ENCODE data around the gene FGD4. TPM values are rescaled to one million over a fixed set of nuclear protein-coding genes. Genes with fewer than 3 reads are reported as not detected.

The FGD4 gene
- total and polyA plus RNA-seq, 3 donors from 2014 or later: 51.0 to 90.2 (median 74.9) TPM

DNA sequence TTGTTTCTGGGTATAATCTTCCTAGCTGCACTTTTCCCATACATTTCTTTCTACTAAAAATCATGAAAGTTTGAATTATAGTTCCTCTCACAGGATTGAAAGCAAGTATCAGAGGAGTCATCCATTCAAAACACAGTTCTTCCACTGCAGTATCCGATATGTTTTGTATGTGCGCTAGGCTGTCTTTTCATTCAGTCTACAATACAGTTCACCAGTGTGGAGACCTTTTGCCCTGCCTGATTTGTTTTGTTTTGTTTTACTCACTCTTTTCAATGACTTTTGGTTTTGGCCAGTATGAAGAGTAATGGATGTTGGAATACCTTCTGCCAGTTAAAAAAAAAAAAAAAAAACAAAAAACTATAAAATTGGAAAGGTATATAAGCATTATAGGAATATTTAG lies 91.4 kb downstream of the FGD4 start:
- WGBS, 2 donors: 94 to 100% methylated on average over 2 of the region's 2 CpGs
- Histone ChIP-seq H3K4me1 (peaks cover 8% of the 10 kb centered on the region), H3K36me3 (ENCODE audit: low read depth, missing control alignments) (no peaks in the 10 kb centered on the region), H3K9me3 (no peaks in the 10 kb centered on the region), H3K4me3 (no peak overlapping the region), H3K27ac (no peak overlapping the region), H3K27me3 (no peaks in the 10 kb centered on the region)
- no peak for DNase-seq
- intact Hi-C loops (cut with DNase I; ENCODE audit: low total_unique reads): no loop called here
- TF ChIP-seq, protein P1, sequence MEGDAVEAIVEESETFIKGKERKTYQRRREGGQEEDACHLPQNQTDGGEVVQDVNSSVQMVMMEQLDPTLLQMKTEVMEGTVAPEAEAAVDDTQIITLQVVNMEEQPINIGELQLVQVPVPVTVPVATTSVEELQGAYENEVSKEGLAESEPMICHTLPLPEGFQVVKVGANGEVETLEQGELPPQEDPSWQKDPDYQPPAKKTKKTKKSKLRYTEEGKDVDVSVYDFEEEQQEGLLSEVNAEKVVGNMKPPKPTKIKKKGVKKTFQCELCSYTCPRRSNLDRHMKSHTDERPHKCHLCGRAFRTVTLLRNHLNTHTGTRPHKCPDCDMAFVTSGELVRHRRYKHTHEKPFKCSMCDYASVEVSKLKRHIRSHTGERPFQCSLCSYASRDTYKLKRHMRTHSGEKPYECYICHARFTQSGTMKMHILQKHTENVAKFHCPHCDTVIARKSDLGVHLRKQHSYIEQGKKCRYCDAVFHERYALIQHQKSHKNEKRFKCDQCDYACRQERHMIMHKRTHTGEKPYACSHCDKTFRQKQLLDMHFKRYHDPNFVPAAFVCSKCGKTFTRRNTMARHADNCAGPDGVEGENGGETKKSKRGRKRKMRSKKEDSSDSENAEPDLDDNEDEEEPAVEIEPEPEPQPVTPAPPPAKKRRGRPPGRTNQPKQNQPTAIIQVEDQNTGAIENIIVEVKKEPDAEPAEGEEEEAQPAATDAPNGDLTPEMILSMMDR (IDR thresholded peaks at IDR 0.05): no peak
- no peak for TF ChIP-seq POLR2A (IDR thresholded peaks at IDR 0.05)

DNA sequence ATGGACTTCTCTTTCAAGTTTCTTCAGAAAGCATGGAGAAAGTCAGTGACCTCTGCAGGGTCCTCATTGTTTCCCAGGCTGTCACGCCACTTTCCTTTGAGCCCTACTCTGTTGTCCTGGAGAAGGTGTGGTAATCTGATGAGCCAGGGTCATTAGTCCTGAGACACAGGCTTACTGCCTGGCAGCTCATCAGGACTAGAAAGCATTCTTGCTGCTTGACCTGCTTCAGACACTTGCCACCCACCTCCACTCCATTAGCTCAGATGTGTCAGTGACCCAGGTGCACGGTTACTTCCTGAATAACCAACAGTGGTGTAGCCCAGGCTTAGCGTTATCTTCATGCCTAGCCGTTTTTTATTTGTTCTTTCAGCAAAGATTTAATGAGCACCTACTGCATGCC lies 93.9 kb downstream of the FGD4 start:
- peaks cover 8% of the 10 kb centered on the region for H3K4me1 ChIP-seq
- WGBS, 2 donors: 75 to 77% methylated on average over 4 of the region's 4 CpGs
- TF ChIP-seq, protein P1 (IDR thresholded peaks at IDR 0.05): no peak
- TF ChIP-seq POLR2A (IDR thresholded peaks at IDR 0.05): no peak
- intact Hi-C loops (cut with DNase I; ENCODE audit: low total_unique reads): no loop called here
- no peak overlapping the region for H3K27ac ChIP-seq
- H3K9me3 ChIP-seq: no peaks in the 10 kb centered on the region
- H3K4me3 ChIP-seq: no peak overlapping the region
- H3K27me3 ChIP-seq: no peaks in the 10 kb centered on the region
- DNase-seq: no peak
- H3K36me3 ChIP-seq (ENCODE audit: low read depth, missing control alignments): no peaks in the 10 kb centered on the region

DNA sequence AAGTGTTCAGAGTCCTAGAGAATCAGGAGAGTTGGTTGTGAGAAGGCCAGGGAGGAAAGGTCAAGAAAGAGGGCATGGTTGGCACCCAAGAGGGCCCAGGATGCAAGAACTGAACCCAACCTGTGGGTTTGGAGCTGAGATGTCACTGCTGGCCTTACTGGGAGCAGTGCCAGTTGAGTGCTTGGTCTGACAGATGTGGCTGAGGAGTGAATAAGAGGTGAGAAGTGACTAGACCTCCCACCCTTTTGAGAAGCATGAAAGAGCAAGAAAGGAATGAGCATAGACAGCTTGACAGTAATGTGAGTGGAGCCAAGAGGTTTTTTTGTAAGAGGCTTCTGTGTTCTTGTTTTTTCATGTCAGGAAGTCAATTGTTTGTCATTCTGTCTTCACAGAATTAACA lies 95.3 kb downstream of the FGD4 start:
- H3K4me1 ChIP-seq: no peaks in the 10 kb centered on the region
- no peaks in the 10 kb centered on the region for H3K36me3 ChIP-seq (ENCODE audit: low read depth, missing control alignments)
- no peak overlapping the region for H3K27ac ChIP-seq
- H3K4me3 ChIP-seq: no peak overlapping the region
- no peak for DNase-seq
- no peaks in the 10 kb centered on the region for H3K9me3 ChIP-seq
- no peaks in the 10 kb centered on the region for H3K27me3 ChIP-seq
- no peak for TF ChIP-seq POLR2A (IDR thresholded peaks at IDR 0.05)
- TF ChIP-seq, protein P1 (IDR thresholded peaks at IDR 0.05): no peak
- intact Hi-C loops (cut with DNase I; ENCODE audit: low total_unique reads): no loop called here

DNA sequence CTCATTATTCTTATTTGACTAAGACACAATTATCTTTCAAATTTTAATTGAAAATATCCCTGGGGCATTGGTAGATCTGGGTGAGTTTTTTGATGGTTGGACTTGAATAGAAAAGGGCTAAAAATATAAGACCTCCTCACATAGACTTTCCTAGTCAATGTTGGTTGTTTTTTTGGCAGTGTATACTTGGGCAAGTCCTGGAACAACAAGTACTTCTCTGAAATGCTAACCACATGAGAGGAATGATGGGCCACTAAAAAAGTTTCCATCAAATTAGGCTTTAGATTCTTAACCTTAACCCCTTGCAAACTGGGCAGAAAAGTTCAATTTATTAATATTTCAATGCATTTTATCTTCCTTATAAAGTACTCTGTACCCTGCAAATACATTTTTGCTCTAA lies 97.6 kb downstream of the FGD4 start:
- DNase-seq: no peak
- TF ChIP-seq, protein P1 (IDR thresholded peaks at IDR 0.05): no peak
- no peak for TF ChIP-seq POLR2A (IDR thresholded peaks at IDR 0.05)
- intact Hi-C loops (cut with DNase I; ENCODE audit: low total_unique reads): no loop called here
- Histone ChIP-seq H3K27ac (no peak overlapping the region), H3K4me1 (no peaks in the 10 kb centered on the region), H3K9me3 (no peaks in the 10 kb centered on the region), H3K4me3 (no peak overlapping the region), H3K36me3 (ENCODE audit: low read depth, missing control alignments) (no peaks in the 10 kb centered on the region), H3K27me3 (no peaks in the 10 kb centered on the region)

DNA sequence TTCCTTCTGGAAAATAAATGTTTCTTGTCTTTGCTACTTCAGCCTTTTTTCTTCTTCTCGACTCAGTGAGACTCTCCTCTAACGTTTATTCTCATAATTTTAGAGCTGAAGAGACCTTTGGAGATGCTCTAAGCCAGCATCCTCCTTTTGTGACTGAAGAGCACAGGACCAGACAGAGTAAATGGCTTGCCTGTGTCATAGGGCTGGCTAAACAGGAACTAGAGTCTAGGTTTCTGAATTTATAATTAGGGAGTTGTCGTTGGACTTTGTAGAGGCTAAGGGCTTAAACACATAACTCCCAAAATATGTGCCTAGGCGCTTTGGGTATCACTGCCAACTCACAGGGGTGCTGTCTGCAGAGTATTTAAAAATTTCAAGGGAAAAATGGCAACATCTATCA lies 98.5 kb downstream of the FGD4 start:
- H3K4me3 ChIP-seq: no peak overlapping the region
- H3K27me3 ChIP-seq: no peaks in the 10 kb centered on the region
- 63 to 80% methylated on average over 4 of the region's 4 CpGs for WGBS, 2 donors
- H3K4me1 ChIP-seq: no peaks in the 10 kb centered on the region
- no peaks in the 10 kb centered on the region for H3K9me3 ChIP-seq
- H3K36me3 ChIP-seq (ENCODE audit: low read depth, missing control alignments): no peaks in the 10 kb centered on the region
- no peak overlapping the region for H3K27ac ChIP-seq
- TF ChIP-seq POLR2A (IDR thresholded peaks at IDR 0.05): no peak
- TF ChIP-seq, protein P1 (IDR thresholded peaks at IDR 0.05): no peak
- intact Hi-C loops (cut with DNase I; ENCODE audit: low total_unique reads): no loop called here
- no peak for DNase-seq

Measured in testis (tissue), 3 donors.